Germinal center (tissue), 1 donor: ENCODE measurements around the gene PPP1CA.
A peak's percentile ranks its signal among the peaks of the same experiment; 100 is the strongest.

Experiments used
- DNase-seq: peaks from one replicate; pipeline ENCODE4 v3.0.0; 2012; ENCODE audit warnings: mixed read lengths, low spot score

The PPP1CA gene

GRCh38 chr11:67382276-67383136, 19.2 kb downstream of the PPP1CA start:
- peak; percentile 78 for DNase-seq

- DNase-seq: peak; percentile 57
Observed at GRCh38 chr11:67381244-67381972, 20.2 kb downstream of the PPP1CA start.

GRCh38 chr11:67379061-67380058, 22.3 kb downstream of the PPP1CA start:
- DNase-seq: no peak

- no peak for DNase-seq
Observed at GRCh38 chr11:67378544-67378943, 23.1 kb downstream of the PPP1CA start.

- DNase-seq: no peak
Observed at GRCh38 chr11:67376873-67377808, 24.5 kb downstream of the PPP1CA start.

- DNase-seq: no peak
Observed at GRCh38 chr11:67376063-67376820, 25.4 kb downstream of the PPP1CA start.

GRCh38 chr11:67375320-67376055, 26.2 kb downstream of the PPP1CA start:
- DNase-seq: no peak

- DNase-seq: no peak
Observed at GRCh38 chr11:67374571-67375281, 26.9 kb downstream of the PPP1CA start.

GRCh38 chr11:67373648-67374570, 27.7 kb downstream of the PPP1CA start:
- peak; percentile 79 for DNase-seq

GRCh38 chr11:67372993-67373647, 28.5 kb downstream of the PPP1CA start, which contains the start of gene CLCF1:
Gene CLCF1 (minus strand): TSS chr11:67373598. CDS start chr11:67373539, 59 bp downstream.
- DNase-seq: peak; percentile 62

GRCh38 chr11:67372321-67372992, 29.2 kb downstream of the PPP1CA start:
- no peak for DNase-seq

GRCh38 chr11:67371911-67372320, 29.7 kb downstream of the PPP1CA start:
- DNase-seq: no peak

- peak; percentile 69 for DNase-seq
Observed at GRCh38 chr11:67371189-67371910, 30.3 kb downstream of the PPP1CA start.

GRCh38 chr11:67370351-67371076, 31.1 kb downstream of the PPP1CA start:
- no peak for DNase-seq

- DNase-seq: no peak
Observed at GRCh38 chr11:67369801-67370284, 31.8 kb downstream of the PPP1CA start.
